ENCODE measurements around the gene LNPK.

- TF ChIP-seq CTCF (IDR thresholded peaks at IDR 0.05; ENCODE audit: low read depth, low read length, poor library complexity, severe bottlenecking) (no peak), EZH2phosphoT487 (IDR thresholded peaks at IDR 0.05; ENCODE audit: borderline replicate concordance, low read length) (no peak)
Measured at GRCh38 chr2:176018708-176019107, 16.6 kb upstream of the LNPK start.

All from DOHH2 (cell line).